B cell (primary cell): Measurements from ENCODE around the gene SIK3. TPM values are rescaled to one million over a fixed set of nuclear protein-coding genes. Genes with fewer than 3 reads are reported as not detected.
A peak's percentile ranks its signal among the peaks of the same experiment; 100 is the strongest.

Source experiments
- ATAC-seq: fragments of 200-7000 bp; cut with Tn5 transposase; one replicate; pipeline ENCODE4 v1.10.0; 2021; ENCODE audit warnings: low read depth, mild to moderate bottlenecking, moderate number of reproducible peaks, moderate library complexity
- CTCF ChIA-PET: fragments of 350-600 bp; sonication (Branson Sonifier 250); formaldehyde crosslinking; loops from one replicate; lab custom pipeline; 2021; ENCODE audit warnings: antibody characterized with exemption, inconsistent platforms; lab: Charles Lee
- POLR2A ChIA-PET: fragments of 350-600 bp; sonication (Branson Sonifier 250); formaldehyde crosslinking; loops from one replicate; lab custom pipeline; 2021; ENCODE audit warnings: antibody characterized with exemption; lab: Charles Lee
- DNase-seq: peaks from one replicate; pipeline ENCODE4 v3.0.0; 2013
- H2AFZ ChIP-seq: 2 replicates; pipeline ENCODE4 v1.6.1; 2012; ENCODE audit warnings: mild to moderate bottlenecking, low read depth, low read length; ENCODE audit not compliant: insufficient read depth, poor library complexity, severe bottlenecking
- H3K27ac ChIP-seq, 2 donors: 1 replicate in 1 of 2; 2 replicates in 1 of 2; pipeline ENCODE4 v1.5.1; 2012 to 2013; ENCODE audit warnings: low read length in 2 of 2, mild to moderate bottlenecking in 2 of 2, moderate library complexity in 1 of 2
- H3K27me3 ChIP-seq, 4 experiments: fragments of 200-600 bp in 1 of 4; sonication (generic) in 1 of 4; replicated peaks in 1 of 4; 1 replicate in 2 of 4; 2 replicates in 2 of 4; pipeline versions ENCODE4 v1.6.1 to v1.7.0; 2013 to 2016; ENCODE audit warnings: low read length in 3 of 4, mild to moderate bottlenecking in 2 of 4, mixed read lengths in 1 of 4, moderate library complexity in 1 of 4; ENCODE audit not compliant: insufficient read depth in 4 of 4, control insufficient read depth in 3 of 4; ENCODE audit errors: control extremely low read depth in 1 of 4
- H3K36me3 ChIP-seq, 2 experiments: replicated peaks in 1 of 2; 1 replicate in 1 of 2; 2 replicates in 1 of 2; pipeline versions ENCODE4 v1.6.1 to v1.7.1; 2013; ENCODE audit warnings: low read length in 1 of 2; ENCODE audit not compliant: insufficient read depth in 2 of 2, control insufficient read depth in 1 of 2; ENCODE audit errors: control extremely low read depth in 1 of 2, extremely low read depth in 1 of 2
- H3K4me1 ChIP-seq, 2 donors: fragments of 200-600 bp in 1 of 2; sonication (generic) in 1 of 2; 1 replicate in 1 of 2; 2 replicates in 1 of 2; pipeline versions ENCODE4 v1.5.1 to v1.6.1; 2013 to 2017; ENCODE audit warnings: low read length in 2 of 2; ENCODE audit not compliant: control insufficient read depth in 2 of 2, insufficient read depth in 2 of 2
- H3K4me2 ChIP-seq: replicated peaks from 2 replicates; pipeline ENCODE3; 2012; ENCODE audit warnings: mild to moderate bottlenecking, low read depth, low read length; ENCODE audit not compliant: poor library complexity, severe bottlenecking
- H3K4me3 ChIP-seq, 5 experiments: fragments of 200-600 bp in 1 of 5; sonication (generic) in 1 of 5; 1 replicate in 3 of 5; 2 replicates in 2 of 5; pipeline versions ENCODE4 v1.5.1 to v1.7.0; 2011 to 2016; ENCODE audit warnings: low read length in 4 of 5, mild to moderate bottlenecking in 4 of 5, low read depth in 2 of 5, control low read depth in 1 of 5, moderate library complexity in 1 of 5; ENCODE audit not compliant: insufficient read depth in 1 of 5; ENCODE audit errors: control extremely low read depth in 1 of 5, extremely low read depth in 1 of 5
- H3K79me2 ChIP-seq: fragments of 200-600 bp; sonication (generic); one replicate; pipeline ENCODE4 v1.6.0; 2016; ENCODE audit warnings: low read length; ENCODE audit not compliant: control insufficient read depth, insufficient read depth
- H3K9ac ChIP-seq: fragments of 200-600 bp; sonication (generic); 2 replicates; pipeline ENCODE4 v1.6.1; 2017; ENCODE audit warnings: mild to moderate bottlenecking, low read length, moderate library complexity
- H3K9me3 ChIP-seq, 3 donors: one replicate each; pipeline versions ENCODE4 v1.6.1 to v1.7.1; 2013; ENCODE audit warnings: low read length in 2 of 3; ENCODE audit not compliant: control insufficient read depth in 2 of 3, insufficient read depth in 1 of 3; ENCODE audit errors: control extremely low read depth in 1 of 3
- H4K20me1 ChIP-seq: 2 replicates; pipeline ENCODE4 v1.6.0; 2012; ENCODE audit warnings: mild to moderate bottlenecking, low read length; ENCODE audit not compliant: insufficient read depth, control insufficient read depth, poor library complexity, severe bottlenecking
- H3K27ac Mint-ChIP-seq: one replicate; pipeline ENCODE4 v1.8.0; 2021; ENCODE audit warnings: mixed read lengths
- H3K27me3 Mint-ChIP-seq: one replicate; pipeline ENCODE4 v1.8.0; 2021; ENCODE audit warnings: mixed read lengths
- H3K4me1 Mint-ChIP-seq: one replicate; pipeline ENCODE4 v1.8.0; 2021; ENCODE audit warnings: mixed read lengths
- H3K4me3 Mint-ChIP-seq: one replicate; pipeline ENCODE4 v1.8.0; 2021; ENCODE audit warnings: mixed read lengths
- H3K9me3 Mint-ChIP-seq: one replicate; pipeline ENCODE4 v1.8.0; 2022; ENCODE audit warnings: mixed read lengths; ENCODE audit not compliant: insufficient read depth
- EZH2 ChIP-seq: IDR thresholded peaks from 2 replicates; pipeline ENCODE4 v1.6.1; 2012; ENCODE audit warnings: borderline replicate concordance, low read depth, mild to moderate bottlenecking, moderate library complexity, low read length; ENCODE audit not compliant: insufficient read depth, poor library complexity, severe bottlenecking
- WGBS: methylation state at CpG from one replicate; pipeline ENCODE4 v1.1.5; 2013; ENCODE audit warnings: missing lambda C conversion rate; ENCODE audit not compliant: insufficient coverage; 5-methylcytosine and 5-hydroxymethylcytosine counted together
- intact Hi-C: fragments of 100-400 bp; cut with micrococcal nuclease; formaldehyde crosslinking; loops from one replicate; pipeline ENCODE4 v1.10.0; 2022
- polyA plus RNA-seq: library from polyadenylated mRNA; depleted of rRNA; stranded (reverse); fragments of >200 nt; gene quantifications from 2 replicates; pipeline ENCODE4 v1.2.3, GENCODE V29; 2012
- total RNA-seq, 2 donors: library from RNA; stranded (reverse); fragments of 120-200 nt in 1 of 2; gene quantifications; 1 replicate in 1 of 2; 2 replicates in 1 of 2; pipeline versions ENCODE4 v1.2.3 to v1.2.4, GENCODE V29; 2013 to 2022
- TF ChIP-seq, protein P1 (sequence below): fragments of 200-600 bp; IDR thresholded peaks from one replicate; pipeline ENCODE4 v1.8.0; 2022; ENCODE audit warnings: antibody characterized with exemption, mild to moderate bottlenecking

Gene SIK3
- total and polyA plus RNA-seq, 2 donors (not counting 1 experiment from before 2014, with no cell fraction given) = 36.5 to 180 TPM

GRCh38 chr11:116910378-116910777 lies 187.8 kb downstream of the SIK3 start:
- Histone ChIP-seq H3K4me2 (no peak overlapping the region), H3K9me3 (no peaks in the 10 kb centered on the region), H4K20me1 (peaks cover 6% of the 10 kb centered on the region), H3K4me3 (no peak overlapping the region), H3K79me2 (peaks cover 81% of the 10 kb centered on the region), H3K27me3 (no peaks in the 10 kb centered on the region), H3K4me1 (peaks cover 0 to 12% of the 10 kb centered on the region in 2 donors), H3K9ac (no peak overlapping the region), H2AFZ (no peak overlapping the region), H3K36me3 (peaks cover 2 to 7% of the 10 kb centered on the region in 2 experiments), H3K27ac (no peak overlapping the region)
- no peaks in the 10 kb centered on the region for H3K27me3 Mint-ChIP-seq
- intact Hi-C loops = no loop called here
- no peaks in the 10 kb centered on the region for H3K9me3 Mint-ChIP-seq
- ChIA-PET CTCF (interaction anchor here (1.4 to 1.8 kb wide), 2 partner anchors 31 to 195 kb away, joined by 4 to 6 read pairs; no protein-coding TSS in a partner anchor), POLR2A (no interaction called here)
- ATAC-seq (no peak), DNase-seq (no peak)
- no peak overlapping the region for H3K27ac Mint-ChIP-seq
- TF ChIP-seq EZH2 = no peak
- TF ChIP-seq, protein P1, sequence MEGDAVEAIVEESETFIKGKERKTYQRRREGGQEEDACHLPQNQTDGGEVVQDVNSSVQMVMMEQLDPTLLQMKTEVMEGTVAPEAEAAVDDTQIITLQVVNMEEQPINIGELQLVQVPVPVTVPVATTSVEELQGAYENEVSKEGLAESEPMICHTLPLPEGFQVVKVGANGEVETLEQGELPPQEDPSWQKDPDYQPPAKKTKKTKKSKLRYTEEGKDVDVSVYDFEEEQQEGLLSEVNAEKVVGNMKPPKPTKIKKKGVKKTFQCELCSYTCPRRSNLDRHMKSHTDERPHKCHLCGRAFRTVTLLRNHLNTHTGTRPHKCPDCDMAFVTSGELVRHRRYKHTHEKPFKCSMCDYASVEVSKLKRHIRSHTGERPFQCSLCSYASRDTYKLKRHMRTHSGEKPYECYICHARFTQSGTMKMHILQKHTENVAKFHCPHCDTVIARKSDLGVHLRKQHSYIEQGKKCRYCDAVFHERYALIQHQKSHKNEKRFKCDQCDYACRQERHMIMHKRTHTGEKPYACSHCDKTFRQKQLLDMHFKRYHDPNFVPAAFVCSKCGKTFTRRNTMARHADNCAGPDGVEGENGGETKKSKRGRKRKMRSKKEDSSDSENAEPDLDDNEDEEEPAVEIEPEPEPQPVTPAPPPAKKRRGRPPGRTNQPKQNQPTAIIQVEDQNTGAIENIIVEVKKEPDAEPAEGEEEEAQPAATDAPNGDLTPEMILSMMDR = no peak
- no peak overlapping the region for H3K4me3 Mint-ChIP-seq
- peaks cover 25% of the 10 kb centered on the region for H3K4me1 Mint-ChIP-seq
- no CpG with 5 or more reads among the region's 2 CpGs for WGBS

DNA sequence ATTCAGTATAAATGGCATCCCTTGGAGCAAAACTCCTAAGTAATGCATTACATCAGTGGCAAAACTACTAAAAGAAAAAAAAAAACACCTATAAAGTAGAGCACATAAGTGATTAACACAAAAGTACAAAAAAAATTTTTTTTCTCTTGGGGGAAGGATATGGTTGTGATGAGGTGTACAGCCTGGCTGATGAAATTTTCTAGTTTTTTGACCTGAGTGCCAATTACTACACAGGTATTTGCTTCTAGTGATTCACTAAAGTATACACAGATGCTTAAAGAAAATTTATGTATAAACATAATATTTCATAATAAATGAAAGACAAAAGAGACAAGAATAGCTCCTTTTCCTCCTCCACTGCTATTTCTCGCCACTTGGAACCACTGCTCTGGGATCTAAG lies 189.0 kb downstream of the SIK3 start:
- intact Hi-C loops = no loop called here
- no peak overlapping the region for H3K27ac Mint-ChIP-seq
- Histone ChIP-seq H3K4me3 (no peak overlapping the region), H4K20me1 (peaks cover 6% of the 10 kb centered on the region), H3K4me2 (no peak overlapping the region), H3K36me3 (peaks cover 5 to 10% of the 10 kb centered on the region in 2 experiments), H3K27me3 (no peaks in the 10 kb centered on the region), H3K4me1 (peaks cover 0 to 12% of the 10 kb centered on the region in 2 donors), H3K27ac (peak overlapping the region in 1 of 2 donors; percentile 57), H3K9ac (no peak overlapping the region), H2AFZ (no peak overlapping the region), H3K9me3 (no peaks in the 10 kb centered on the region), H3K79me2 (peaks cover 74% of the 10 kb centered on the region)
- POLR2A ChIA-PET = interaction anchor here (0.7 kb wide), 1 partner anchor 40 kb away, joined by 3 read pairs; no protein-coding TSS in a partner anchor
- no peaks in the 10 kb centered on the region for H3K27me3 Mint-ChIP-seq
- peaks cover 25% of the 10 kb centered on the region for H3K4me1 Mint-ChIP-seq
- H3K4me3 Mint-ChIP-seq = no peak overlapping the region
- DNase-seq (no peak), ATAC-seq (no peak)
- TF ChIP-seq, protein P1 = no peak
- no peak for TF ChIP-seq EZH2
- no peaks in the 10 kb centered on the region for H3K9me3 Mint-ChIP-seq
- CTCF ChIA-PET = interaction anchor here (0.6 to 1.5 kb wide), 4 partner anchors 9 to 196 kb away, joined by 3 to 6 read pairs (median 4); no protein-coding TSS in a partner anchor
- no CpG with 5 or more reads among the region's 1 CpG for WGBS
